Parathyroid adenoma (tissue), 2 donors: ENCODE results near the gene NDUFA11.

Experiments used
- H2AFZ ChIP-seq: fragments of 300-600 bp; sonication (generic); one replicate; pipeline ENCODE4 v1.7.0; 2017; ENCODE audit warnings: antibody characterized with exemption, mild to moderate bottlenecking
- H3K27ac ChIP-seq: fragments of 300-600 bp; sonication (generic); one replicate; pipeline ENCODE4 v1.7.0; 2017
- H3K27me3 ChIP-seq: fragments of 300-600 bp; sonication (generic); one replicate; pipeline ENCODE4 v1.7.0; 2017; ENCODE audit warnings: low read length; ENCODE audit not compliant: control insufficient read depth, insufficient read depth
- H3K36me3 ChIP-seq: fragments of 300-600 bp; sonication (generic); one replicate; pipeline ENCODE4 v1.7.0; 2017; ENCODE audit warnings: low read length; ENCODE audit not compliant: control insufficient read depth, insufficient read depth
- H3K4me1 ChIP-seq: fragments of 300-600 bp; sonication (generic); one replicate; pipeline ENCODE4 v1.7.0; 2017; ENCODE audit warnings: control low read depth
- H3K4me2 ChIP-seq: fragments of 300-600 bp; sonication (generic); one replicate; pipeline ENCODE4 v1.7.0; 2017; ENCODE audit warnings: low read length
- H3K4me3 ChIP-seq: fragments of 300-600 bp; sonication (generic); one replicate; pipeline ENCODE4 v1.7.0; 2017; ENCODE audit warnings: low read depth, low read length
- H3K79me2 ChIP-seq: fragments of 300-600 bp; sonication (generic); one replicate; pipeline ENCODE4 v1.7.0; 2017; ENCODE audit warnings: control low read depth
- H3K9ac ChIP-seq: fragments of 300-600 bp; sonication (generic); one replicate; pipeline ENCODE4 v1.7.0; 2017; ENCODE audit warnings: mild to moderate bottlenecking
- H3K9me3 ChIP-seq: fragments of 300-600 bp; sonication (generic); one replicate; pipeline ENCODE4 v1.7.0; 2017; ENCODE audit warnings: low read length; ENCODE audit not compliant: control insufficient read depth
- TF ChIP-seq, protein P1 (sequence below): fragments of 300-600 bp; sonication (generic); IDR thresholded peaks from one replicate; pipeline ENCODE4 v1.7.0; 2017; ENCODE audit warnings: antibody characterized with exemption, mild to moderate bottlenecking
- donor health status: primary hyperparathyroidism.

Gene NDUFA11

GRCh38 chr19:5917431-5918107, 14.0 kb upstream of the NDUFA11 start:
- Histone ChIP-seq H3K4me3 (no peak overlapping the region), H3K27me3 (no peaks in the 10 kb centered on the region), H3K9me3 (no peaks in the 10 kb centered on the region), H3K79me2 (no peaks in the 10 kb centered on the region), H3K27ac (no peak overlapping the region), H3K36me3 (no peaks in the 10 kb centered on the region), H2AFZ (no peak overlapping the region), H3K4me1 (peaks cover 3% of the 10 kb centered on the region), H3K4me2 (no peak overlapping the region), H3K9ac (no peak overlapping the region)
- TF ChIP-seq, protein P1, sequence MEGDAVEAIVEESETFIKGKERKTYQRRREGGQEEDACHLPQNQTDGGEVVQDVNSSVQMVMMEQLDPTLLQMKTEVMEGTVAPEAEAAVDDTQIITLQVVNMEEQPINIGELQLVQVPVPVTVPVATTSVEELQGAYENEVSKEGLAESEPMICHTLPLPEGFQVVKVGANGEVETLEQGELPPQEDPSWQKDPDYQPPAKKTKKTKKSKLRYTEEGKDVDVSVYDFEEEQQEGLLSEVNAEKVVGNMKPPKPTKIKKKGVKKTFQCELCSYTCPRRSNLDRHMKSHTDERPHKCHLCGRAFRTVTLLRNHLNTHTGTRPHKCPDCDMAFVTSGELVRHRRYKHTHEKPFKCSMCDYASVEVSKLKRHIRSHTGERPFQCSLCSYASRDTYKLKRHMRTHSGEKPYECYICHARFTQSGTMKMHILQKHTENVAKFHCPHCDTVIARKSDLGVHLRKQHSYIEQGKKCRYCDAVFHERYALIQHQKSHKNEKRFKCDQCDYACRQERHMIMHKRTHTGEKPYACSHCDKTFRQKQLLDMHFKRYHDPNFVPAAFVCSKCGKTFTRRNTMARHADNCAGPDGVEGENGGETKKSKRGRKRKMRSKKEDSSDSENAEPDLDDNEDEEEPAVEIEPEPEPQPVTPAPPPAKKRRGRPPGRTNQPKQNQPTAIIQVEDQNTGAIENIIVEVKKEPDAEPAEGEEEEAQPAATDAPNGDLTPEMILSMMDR: no peak

- Histone ChIP-seq H3K4me1 (peaks cover 3% of the 10 kb centered on the region), H3K9ac (no peak overlapping the region), H3K9me3 (no peaks in the 10 kb centered on the region), H3K27ac (no peak overlapping the region), H3K79me2 (no peaks in the 10 kb centered on the region), H2AFZ (no peak overlapping the region), H3K36me3 (no peaks in the 10 kb centered on the region), H3K4me2 (no peak overlapping the region), H3K4me3 (no peak overlapping the region), H3K27me3 (no peaks in the 10 kb centered on the region)
- TF ChIP-seq, protein P1: no peak
Measured at GRCh38 chr19:5916181-5916708, 12.7 kb upstream of the NDUFA11 start.

DNA sequence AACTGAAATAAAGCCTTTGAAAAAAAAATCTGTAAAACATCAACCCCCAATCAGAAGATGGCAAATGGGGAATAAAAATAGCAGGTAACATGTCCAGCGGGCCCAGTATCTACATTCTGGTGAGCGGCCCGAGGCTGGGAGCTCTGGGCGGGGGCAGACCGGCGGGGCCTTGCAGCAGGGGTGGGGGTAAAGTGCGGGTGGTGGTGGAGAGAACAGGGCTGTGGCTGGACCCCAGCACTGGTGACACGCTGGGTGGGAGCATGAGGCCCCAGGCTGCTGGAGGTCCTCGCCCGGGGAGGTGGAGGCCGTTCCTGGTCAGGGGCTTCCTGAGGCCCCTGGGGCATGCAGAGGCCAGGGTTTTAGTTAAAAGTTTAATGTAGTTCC, 12.2 kb upstream of the NDUFA11 start:
- H3K4me3 ChIP-seq: no peak overlapping the region
- H3K36me3 ChIP-seq: no peaks in the 10 kb centered on the region
- H3K79me2 ChIP-seq: no peaks in the 10 kb centered on the region
- H2AFZ ChIP-seq: no peak overlapping the region
- peaks cover 3% of the 10 kb centered on the region for H3K4me1 ChIP-seq
- no peaks in the 10 kb centered on the region for H3K27me3 ChIP-seq
- H3K9ac ChIP-seq: no peak overlapping the region
- no peak overlapping the region for H3K27ac ChIP-seq
- TF ChIP-seq, protein P1: no peak
- H3K9me3 ChIP-seq: no peaks in the 10 kb centered on the region
- H3K4me2 ChIP-seq: no peak overlapping the region

DNA sequence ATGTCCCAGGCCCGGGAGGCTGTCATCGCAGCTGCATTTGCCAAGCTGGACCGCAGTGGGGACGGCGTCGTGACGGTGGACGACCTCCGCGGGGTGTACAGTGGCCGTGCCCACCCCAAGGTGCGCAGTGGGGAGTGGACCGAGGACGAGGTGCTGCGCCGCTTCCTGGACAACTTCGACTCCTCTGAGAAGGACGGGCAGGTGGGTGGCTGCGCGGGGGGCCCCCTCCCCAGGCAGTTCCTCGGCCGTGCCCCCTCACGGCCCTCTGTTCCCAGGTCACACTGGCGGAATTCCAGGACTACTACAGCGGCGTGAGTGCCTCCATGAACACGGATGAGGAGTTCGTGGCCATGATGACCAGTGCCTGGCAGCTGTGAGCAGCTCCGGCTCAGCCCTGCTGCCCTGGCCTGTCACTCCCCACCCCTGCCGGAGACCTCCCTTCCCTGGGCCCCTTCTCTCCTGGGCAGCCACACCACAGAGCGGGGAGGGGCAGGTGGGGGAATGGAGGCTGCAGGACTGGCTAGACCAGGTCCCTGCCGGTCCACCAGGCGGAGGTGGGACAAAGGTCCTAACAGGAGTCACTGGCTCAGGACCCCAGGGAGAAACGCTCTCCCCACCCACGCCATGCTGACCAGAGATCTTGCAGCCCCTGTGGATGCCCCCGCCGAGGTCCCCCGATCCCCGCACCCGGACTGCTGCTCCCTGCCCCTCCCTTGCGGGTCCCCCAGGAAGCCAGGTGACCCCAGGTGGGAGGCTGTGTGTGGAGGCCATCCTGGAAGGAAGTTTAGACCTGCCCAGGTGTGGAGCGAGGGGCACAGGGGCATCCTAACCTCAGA, 11.6 kb upstream of the NDUFA11 start:
- Histone ChIP-seq H3K9ac (no peak overlapping the region), H3K4me3 (no peak overlapping the region), H3K9me3 (no peaks in the 10 kb centered on the region)

More for the DNA sequence above, 11.6 kb upstream of the NDUFA11 start:
- TF ChIP-seq, protein P1: no peak
- Histone ChIP-seq H3K36me3 (no peaks in the 10 kb centered on the region), H2AFZ (no peak overlapping the region), H3K79me2 (no peaks in the 10 kb centered on the region), H3K4me2 (no peak overlapping the region), H3K27ac (no peak overlapping the region), H3K4me1 (peaks cover 3% of the 10 kb centered on the region), H3K27me3 (no peaks in the 10 kb centered on the region)
